ENCODE data around the gene ST3GAL5.
A peak's percentile ranks its signal among the peaks of the same experiment; 100 is the strongest.
"Not testable (repeated sequence)": the region's sequence is repeated elsewhere in the genome, so short reads cannot be mapped to it uniquely, and the experiment has no call there.

ST3GAL5 gene

DNA sequence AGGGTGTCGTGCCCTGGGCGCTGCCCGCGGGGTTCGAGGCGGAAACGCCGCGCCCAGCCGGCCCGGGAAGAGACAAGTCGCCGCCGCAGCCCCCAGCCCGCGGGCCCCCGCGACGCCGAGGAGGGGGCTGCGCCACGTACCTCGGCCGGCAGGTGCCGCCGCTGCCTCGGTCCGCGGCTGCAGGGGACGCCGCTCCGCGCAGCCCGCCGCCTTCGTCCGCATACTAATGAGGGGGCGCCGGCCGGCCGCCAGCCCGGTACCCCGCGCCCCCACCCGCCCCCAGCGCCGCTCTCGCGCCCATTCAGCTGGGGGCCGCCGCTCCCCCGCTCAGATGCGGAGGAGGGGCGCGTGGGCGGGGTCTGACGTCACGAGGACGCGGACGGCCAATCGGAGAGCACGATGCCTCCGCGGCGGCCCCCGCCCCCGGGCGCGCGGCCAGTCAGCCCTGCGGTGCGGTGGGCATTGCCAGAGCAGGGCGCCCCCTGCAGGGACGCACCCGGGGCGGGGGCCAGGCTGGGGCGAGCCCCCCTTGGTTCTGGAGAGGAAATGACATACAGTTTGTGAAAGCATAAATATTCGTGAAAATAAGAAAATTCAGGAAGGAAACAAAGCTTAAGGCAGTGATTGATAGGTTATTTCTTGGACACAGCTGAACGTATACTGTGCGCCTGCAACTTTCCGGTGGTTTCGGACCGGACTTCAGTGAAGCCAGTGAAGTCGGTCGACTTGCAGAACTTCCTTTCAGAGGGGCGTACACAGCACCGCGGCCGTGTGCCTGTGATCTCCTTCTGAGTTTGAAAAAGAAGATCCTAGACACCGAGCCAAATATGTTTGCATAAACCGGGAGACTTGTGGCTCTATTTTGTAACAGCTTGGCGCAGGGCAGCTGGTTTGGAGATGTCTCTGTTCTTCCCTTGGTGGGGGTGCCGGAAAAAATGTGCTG is at the start of gene ST3GAL5:
TSS of gene ST3GAL5 (minus strand) at position 307 of the 943 bp plus-strand sequence. CDS start at position 222, 85 bp downstream.
- no peak for FAIRE-seq
- peak; percentile 95 for DNase-seq (ENCODE audit: low spot score)

DNA sequence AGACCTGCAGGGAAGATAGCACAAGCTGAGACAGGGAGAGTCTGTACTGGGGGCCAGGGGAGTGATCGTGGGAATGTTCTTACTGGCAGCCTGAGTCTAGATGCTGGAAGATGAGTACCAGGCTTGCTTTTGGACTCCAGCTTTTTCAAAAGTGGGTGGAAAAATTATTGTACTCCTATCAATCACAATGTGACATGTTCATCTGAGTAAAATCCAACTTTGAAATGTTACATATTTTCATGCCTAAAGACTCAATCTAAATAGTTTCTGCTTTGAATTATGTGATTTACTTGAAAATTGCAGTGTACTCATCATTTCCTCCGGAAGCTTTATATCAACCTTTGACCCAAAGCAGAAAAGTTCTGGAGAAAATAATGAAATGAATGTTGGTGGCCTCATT is 49.7 kb upstream of the ST3GAL5 start:
- DNase-seq (ENCODE audit: low spot score) (no peak), FAIRE-seq (no peak)

DNA sequence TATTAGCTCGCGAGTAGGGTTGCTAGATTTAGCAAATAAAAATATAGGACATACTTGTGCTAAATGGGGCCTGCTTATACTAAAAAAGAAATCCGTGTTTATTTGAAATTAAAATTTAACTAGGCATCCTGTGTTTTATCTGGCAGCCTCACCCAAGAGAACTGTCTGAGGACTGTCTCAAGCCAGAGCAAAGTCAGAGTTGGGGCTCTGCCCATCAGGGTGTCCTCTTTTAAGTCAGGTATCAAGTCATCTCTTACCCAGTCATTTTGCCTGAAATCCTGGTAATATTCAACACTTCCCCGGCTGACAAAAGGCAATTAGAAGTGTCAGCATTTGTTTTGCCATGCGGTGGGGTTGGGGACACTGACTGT is 48.3 kb upstream of the ST3GAL5 start:
- FAIRE-seq: no peak
- no peak for DNase-seq (ENCODE audit: low spot score)

DNA sequence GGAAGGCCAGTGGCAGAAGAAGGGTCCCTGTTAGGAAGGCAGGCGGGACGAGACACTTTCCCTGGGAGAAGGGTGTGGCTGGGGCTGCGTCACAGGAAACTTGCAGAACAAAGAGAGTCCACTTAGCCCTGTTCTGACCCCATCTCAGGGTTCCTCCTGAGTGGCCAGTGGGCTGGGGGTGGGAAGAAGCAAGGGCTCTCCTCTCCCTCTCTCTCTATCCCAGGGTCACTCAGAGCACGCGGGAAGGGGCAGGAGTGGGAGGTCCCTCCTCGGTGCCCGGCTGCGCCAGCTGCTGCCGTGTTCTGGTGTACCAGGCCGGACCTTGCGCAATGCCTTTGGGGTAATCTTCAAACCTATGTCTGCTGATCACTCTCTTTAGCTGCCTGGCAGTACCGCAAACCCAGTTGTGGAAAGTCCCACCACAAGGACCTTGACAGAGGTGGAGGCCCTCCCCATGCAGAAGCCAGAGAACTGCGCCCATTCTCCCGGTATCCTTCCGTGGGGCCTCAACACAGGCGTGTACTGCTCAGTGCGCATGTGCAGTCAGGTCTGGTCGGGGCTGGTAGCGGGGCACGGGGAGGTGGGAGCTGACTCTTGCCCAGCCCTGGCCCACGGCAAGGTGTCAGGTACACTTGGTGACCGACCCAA is 47.8 kb upstream of the ST3GAL5 start:
- FAIRE-seq (no peak), DNase-seq (ENCODE audit: low spot score) (no peak)

DNA sequence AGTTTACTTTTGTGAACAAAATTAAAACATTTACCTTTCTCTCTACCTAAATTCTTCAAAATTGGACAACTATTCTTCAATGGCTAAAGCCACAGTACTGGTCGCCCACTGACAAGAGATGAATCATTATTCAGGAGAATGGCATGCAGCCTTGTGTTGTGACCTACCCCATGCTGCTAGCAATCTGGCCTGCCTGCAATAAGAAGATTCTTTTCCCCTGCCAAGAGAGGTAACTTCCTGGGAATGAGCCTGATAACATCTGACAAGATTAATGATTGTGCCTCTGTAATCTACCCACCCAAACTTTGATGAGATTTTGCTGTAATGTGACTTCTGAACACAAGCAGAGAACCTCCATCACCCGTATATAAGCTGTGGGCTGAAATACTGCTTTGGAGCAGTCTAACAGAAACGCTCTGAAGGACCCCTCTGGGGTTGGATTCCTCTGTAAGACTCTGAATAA is 47.0 kb upstream of the ST3GAL5 start:
- peak; percentile 27 for FAIRE-seq
- DNase-seq (ENCODE audit: low spot score): peak; percentile 76

DNA sequence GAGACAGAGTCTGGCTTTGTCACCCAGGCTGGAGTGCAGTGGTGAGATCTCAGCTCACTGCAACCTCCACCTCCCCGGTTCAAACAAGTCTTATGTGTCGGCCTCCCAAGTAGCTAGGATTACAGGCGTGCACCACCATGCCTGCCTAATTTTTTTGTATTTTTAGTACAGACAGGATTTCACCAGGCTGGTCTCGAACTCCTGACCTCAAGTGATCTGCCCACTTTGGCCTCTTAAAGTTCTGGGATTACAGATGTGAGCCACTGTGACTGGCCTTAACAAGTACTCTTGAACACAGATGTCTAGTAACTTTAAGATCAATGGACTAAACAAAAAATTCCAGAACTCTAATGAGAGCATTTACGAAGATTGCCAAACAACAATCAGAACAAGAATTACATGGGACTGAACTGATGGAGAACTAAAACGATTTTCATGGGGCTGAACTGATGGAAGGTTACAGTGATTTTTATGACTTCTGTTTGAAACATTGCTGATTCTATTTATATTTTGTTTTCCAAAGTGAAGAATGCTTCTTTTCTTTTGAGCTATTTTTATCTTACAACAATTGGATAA is 46.5 kb upstream of the ST3GAL5 start:
- DNase-seq (ENCODE audit: low spot score) (no peak), FAIRE-seq (no peak)

DNA sequence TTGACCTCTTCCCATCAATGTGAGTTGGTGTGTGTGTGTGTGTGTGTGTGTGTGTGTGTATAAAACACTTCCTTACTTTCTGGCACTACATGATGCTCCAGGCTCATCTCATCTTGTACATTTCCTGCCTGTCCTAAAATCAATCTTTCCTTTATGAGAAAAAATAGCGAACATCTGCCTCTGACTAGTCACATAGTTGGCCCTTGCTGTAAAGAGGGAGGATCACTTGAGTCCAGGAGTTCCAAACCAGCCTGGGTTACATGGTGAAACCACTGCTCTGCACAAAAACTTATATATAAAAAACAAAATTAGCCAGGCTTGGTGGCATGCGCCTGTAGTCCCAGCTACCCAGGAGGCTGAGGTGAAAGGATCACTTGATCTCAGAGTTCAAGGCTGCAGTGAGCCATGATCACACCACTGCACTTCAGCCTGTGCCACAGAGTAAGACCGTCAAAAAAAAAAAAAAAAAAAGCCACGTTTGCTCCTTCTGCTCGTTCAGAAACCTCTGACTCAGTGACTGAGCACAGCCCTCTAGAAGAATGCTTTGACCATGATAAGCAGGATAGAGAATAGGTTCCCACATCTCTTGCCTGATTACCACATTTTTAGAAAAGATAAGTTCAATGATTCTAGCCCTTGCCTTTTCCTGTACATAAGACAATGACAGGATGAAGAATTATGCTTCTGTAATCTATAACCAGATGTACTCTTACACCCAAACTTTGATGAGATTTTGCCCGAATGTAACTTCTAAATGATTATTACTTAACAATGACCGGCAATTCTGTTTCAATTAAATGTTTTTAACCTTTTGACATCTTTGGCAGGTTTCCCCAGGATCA is 45.2 kb upstream of the ST3GAL5 start:
- FAIRE-seq: no peak
- peak; percentile 40 for DNase-seq (ENCODE audit: low spot score)

DNA sequence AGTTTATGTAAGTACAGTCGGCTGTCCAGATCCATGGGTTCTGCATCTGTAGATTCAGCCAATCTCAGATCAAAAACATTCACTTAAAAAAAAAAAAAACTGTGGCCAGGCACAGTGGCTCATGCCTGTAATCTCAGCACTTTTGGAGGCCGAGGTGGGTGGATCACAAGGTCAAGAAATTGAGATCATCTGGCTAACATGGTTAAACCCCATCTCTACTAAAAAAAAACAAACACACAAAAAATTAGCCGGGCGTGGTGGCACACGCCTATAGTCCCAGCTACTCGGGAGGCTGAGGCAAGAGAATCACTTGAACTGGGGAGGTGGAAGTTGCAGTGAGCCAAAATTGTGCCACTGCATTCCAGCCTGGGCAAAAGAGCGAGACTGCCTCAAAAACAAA is 42.4 kb upstream of the ST3GAL5 start:
- DNase-seq (ENCODE audit: low spot score); FAIRE-seq: not testable (repeated sequence)

DNA sequence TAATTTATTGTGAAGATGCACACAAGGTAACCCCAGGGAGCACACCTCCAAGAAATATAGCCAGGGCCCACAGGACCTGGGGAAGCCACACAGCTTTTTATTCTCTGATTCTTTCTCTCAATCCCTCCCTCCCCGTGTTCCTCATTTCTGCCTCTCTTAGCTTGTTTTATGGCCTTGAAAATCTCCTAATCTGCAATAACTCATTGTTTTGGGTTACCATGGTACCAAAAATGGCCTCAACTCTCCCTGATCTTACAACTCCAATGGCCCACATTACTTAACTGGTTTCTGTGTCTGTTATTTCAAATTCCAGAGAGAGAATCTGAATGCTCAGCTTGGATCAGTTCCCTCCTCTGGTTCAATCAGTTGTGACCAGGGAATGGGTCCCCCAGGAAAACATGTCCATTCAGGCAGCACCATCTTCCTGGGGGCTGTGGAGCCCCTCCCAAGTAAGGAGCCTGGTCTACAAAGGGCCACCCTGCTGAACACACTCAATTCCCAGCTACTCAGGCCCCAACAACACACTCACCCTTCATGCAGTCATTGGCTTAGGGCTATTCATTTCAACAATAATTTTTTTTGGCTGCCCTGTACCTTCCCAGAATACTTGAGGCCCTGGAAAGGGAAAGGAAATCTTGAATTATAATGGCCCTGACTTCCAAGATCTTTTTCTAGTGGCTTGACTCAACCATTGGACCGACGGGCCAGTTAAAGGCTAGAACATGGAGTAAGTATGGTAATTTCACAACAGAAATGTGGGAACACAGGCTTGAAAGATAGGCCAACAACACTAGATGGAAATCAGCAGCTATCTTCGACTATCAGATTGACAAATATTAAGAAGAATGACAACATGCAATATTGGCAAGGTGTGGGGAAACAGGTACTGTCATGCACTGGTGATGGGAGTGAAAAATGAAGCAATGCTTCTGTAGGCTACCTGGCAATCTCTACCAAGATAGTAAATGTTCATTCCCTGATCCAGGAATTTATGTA is 41.6 kb upstream of the ST3GAL5 start:
- DNase-seq (ENCODE audit: low spot score): no peak
- no peak for FAIRE-seq

DNA sequence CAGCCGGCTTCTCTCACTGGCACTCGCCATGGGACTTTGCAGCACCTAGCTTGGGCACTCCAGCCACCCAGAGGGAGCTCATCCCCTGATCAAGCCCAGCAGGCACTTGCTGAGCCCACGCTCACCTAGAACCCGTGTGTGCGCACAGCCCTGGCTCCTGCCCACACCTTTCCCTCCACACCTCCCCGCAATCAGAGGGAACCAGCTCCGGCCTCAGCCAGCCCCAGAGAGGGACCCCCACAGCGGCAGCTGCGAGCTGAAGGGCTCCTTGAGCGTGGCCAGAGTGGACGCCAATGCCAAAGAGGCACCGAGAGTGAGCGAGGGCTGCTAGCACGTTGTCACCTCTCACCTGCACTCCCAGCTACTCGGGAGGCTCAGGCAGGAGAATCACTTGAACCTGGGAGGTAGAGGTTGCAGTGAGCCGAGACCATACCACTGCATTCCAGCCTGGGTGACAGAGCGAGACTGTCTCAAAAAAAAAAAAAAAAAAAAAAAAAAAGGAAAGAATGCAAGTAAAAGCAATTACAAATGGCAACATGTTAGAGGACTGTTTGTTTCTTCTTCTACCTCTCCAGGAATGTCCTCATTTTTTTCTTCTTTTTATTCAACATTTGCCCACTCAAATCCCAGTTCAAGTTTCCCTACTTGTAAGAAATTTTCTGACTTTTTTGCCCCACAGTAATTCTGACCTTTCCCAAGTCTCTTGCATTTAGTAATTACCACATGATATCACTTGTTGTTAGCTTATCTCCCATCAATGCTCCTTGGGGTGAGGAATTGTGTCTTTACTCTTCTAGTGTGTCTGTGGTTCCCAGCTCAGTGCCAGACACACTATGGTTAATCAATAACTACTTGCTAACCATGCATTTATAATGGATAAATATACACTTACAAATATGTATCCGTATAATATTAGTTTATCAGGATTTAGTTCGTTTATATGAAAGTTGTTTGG is 40.6 kb upstream of the ST3GAL5 start:
- DNase-seq (ENCODE audit: low spot score) (no peak), FAIRE-seq (no peak)

DNA sequence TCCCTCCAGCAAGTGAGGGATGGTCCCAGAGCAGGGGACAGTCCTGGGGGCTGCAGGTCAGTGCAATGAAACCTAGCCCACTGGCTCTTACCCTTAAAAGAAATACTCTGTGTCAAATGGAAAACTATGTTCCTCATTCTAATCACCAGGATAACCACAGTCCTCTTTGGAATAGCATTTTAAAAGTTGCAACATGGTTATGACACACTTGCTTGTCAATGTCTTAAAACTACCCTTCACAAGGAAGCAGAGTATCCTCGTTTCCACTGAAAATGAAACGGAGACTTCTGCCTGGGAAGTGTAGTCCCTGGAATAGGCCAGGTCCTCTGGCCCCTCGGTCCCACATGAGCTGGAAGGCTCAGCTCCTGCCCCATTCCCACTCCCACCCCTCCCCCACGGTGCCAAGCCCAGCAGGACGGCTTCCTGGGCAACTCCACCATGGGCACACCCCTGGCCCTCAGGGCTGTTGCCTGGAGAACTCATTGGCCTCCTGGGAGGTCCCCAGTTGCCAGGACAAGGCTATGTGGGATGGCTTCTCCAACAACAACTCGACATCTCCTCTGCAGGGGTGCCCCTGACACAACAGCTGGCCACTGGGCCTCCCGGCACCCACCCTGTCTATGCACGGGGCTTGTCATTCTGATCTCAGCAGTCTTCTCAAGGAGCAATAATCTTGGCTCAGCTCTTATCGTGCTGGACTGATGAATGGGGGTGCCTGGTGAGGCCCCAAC is 38.3 kb upstream of the ST3GAL5 start:
- FAIRE-seq: no peak
- no peak for DNase-seq (ENCODE audit: low spot score)

DNA sequence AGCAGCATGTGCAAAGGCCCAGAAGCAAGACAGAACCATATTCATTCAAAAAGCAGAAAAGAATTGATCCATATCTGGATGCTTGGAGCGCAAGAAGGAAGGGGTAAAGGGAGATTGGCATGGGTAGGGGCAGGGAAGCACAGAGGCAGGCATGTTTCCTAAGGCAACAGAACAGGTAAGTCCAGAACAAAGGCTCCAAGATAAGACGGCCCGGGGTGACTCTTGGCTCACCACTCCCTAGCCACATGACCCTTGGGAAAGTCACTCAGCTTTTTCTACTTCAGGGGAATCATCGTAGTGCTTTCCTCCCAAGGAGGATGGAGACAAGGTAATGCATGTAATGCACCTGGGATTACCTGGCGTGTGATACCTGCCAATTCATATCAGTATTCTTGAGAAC is 37.7 kb upstream of the ST3GAL5 start:
- FAIRE-seq: no peak

DNA sequence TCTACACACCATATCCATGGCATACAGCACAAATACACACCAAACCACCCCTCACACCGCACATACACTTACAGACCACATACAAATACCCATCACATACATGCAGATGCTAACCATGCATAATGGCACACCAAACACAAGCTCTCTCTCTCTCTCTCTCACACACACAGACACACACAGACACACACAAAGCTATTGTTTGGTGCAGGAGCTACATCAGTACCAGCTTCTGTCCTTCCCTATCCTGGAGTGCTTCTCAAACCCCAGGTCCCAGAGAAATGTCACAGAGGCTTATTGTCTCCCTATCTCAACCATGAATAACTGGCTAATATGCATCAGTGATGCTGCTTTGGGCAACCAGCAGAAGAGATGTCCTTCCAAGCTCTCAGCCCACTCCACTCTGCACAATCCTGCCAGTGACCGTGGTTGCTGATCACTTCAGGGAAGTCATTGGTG is 36.5 kb upstream of the ST3GAL5 start:
- no peak for DNase-seq (ENCODE audit: low spot score)
- FAIRE-seq: no peak

More for the DNA sequence above, 37.7 kb upstream of the ST3GAL5 start:
- no peak for DNase-seq (ENCODE audit: low spot score)

DNA sequence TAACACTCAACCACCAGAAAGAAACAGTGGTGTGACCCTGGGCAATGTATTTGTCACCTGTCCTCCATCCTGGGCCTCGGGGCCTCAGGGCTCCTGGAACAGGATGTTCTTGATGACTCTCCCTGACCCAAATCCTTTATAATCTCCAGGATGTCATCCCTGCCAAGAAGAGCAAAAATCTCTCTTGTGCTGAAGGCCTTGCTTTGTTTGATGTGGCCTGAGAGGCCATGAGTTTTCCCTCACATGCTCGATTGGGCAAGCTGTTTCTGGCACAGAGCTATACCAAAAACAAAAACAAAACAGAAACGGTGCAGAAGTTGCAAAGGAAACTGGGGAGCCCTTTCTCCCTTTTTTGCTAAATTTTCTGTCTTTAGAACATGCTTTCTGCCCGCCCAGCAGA is 35.7 kb upstream of the ST3GAL5 start:
- DNase-seq (ENCODE audit: low spot score) (no peak), FAIRE-seq (no peak)

DNA sequence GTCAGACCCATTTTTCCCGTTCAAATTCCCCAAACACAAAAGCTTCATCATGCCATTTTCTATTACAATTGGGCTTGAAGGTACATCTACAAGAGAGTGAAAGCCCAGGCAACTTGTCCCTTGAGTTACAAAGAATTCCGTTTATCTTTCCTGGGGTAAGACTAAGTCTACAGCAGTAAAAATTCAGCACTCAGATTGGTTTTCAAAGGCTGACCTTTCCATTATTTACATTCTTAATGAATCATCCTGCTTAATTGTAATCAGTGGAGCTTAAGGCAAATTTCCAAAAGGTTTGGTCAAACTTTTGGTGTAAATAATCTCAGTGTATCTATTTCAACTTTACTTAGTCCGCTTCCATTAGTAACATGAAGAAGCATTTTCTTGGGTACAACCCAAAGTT is 33.4 kb upstream of the ST3GAL5 start:
- FAIRE-seq: no peak
- no peak for DNase-seq (ENCODE audit: low spot score)

DNA sequence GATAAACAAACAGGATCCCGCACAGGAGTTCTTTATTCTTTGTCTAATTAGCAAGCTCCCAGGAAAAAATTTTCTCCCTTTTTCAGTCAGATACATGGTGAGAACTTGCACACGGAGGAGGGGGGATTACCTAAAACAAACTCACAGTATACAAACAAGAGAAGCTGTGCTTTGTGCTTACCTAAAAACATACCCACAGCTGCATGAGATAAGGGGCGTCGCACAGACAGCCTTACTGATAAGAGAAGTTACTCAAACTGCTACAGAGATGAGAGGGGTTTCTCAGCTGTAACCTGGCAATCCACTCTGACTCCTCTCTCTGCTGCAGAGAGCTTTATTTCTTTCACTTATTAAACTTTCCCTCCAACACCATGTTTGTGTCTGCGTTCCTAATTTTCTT is 32.9 kb upstream of the ST3GAL5 start:
- no peak for FAIRE-seq
- DNase-seq (ENCODE audit: low spot score): no peak

DNA sequence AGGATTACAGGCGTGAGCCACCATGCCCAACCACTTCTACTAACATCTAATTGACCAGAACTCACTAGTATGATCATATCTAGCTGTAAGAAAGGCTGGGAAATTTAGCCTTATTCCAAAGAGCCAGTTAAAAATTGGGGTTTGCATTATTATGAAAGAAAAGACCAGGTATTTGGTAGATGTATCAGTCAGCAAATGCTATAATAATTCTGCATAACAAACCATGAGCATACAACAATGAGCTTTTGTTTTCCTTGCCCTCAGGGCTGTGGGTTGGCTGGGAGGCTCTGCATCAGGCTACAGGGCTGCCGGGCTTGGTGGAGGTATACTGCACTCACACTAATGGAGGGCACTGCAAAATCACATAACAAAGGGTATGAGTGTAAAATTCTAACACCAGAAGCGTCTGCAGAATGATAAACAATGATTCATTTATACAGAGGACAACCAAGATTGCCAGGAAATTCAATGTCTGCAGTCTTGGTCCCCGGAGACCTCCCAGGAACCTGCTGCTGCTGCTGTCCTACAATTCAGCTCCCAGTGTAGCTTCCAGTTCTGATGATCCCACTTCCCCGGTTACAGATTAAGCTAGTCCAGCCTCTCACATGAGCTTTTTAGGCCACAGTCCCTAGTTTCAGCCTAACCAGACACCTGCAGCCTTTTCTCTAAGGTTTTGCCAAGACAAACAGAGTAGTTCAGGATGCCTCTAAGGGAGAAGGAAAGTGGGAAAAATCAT is 32.2 kb upstream of the ST3GAL5 start:
- no peak for FAIRE-seq
- DNase-seq (ENCODE audit: low spot score): peak; percentile 59

Measured in urothelium cell line (cell line).